ENCODE data around the gene AGFG2. TPM values are rescaled to one million over a fixed set of nuclear protein-coding genes. Genes with fewer than 3 reads are reported as not detected.

Gene AGFG2
- total RNA-seq, 1 experiment from 2014 or later: 45.6 TPM

- Mint-ChIP-seq H3K4me3 (ENCODE audit: low read depth, unreplicated experiment) (no peak overlapping the region), H3K36me3 (ENCODE audit: insufficient read depth, unreplicated experiment) (peaks cover 16% of the 10 kb centered on the region), H3K9me3 (ENCODE audit: low read depth, unreplicated experiment) (no peaks in the 10 kb centered on the region), H3K4me1 (ENCODE audit: low read depth, unreplicated experiment) (no peaks in the 10 kb centered on the region), H3K27ac (ENCODE audit: unreplicated experiment) (no peak overlapping the region), H3K27me3 (ENCODE audit: unreplicated experiment) (no peaks in the 10 kb centered on the region)
- no TSS peak for BruUV-seq (replicated peaks)
- CTCF ChIA-PET: no interaction called here
- no peak for DNase-seq
- TF ChIP-seq CTCF (IDR thresholded peaks at IDR 0.05; ENCODE audit: unreplicated experiment): no peak
- intact Hi-C loops (cut with micrococcal nuclease; ENCODE audit: unreplicated experiment): no loop called here
Measured at GRCh38 chr7:100576384-100576993, 37.5 kb downstream of the AGFG2 start.

- no peak for DNase-seq
- Mint-ChIP-seq H3K36me3 (ENCODE audit: insufficient read depth, unreplicated experiment) (peaks cover 11% of the 10 kb centered on the region), H3K4me1 (ENCODE audit: low read depth, unreplicated experiment) (no peaks in the 10 kb centered on the region), H3K9me3 (ENCODE audit: low read depth, unreplicated experiment) (no peaks in the 10 kb centered on the region), H3K4me3 (ENCODE audit: low read depth, unreplicated experiment) (no peak overlapping the region), H3K27ac (ENCODE audit: unreplicated experiment) (no peak overlapping the region), H3K27me3 (ENCODE audit: unreplicated experiment) (no peaks in the 10 kb centered on the region)
- no TSS peak for BruUV-seq (replicated peaks)
- no peak for TF ChIP-seq CTCF (IDR thresholded peaks at IDR 0.05; ENCODE audit: unreplicated experiment)
- CTCF ChIA-PET: no interaction called here
- intact Hi-C loops (cut with micrococcal nuclease; ENCODE audit: unreplicated experiment): no loop called here
Measured at GRCh38 chr7:100577103-100577502, 38.1 kb downstream of the AGFG2 start.

GRCh38 chr7:100577507-100577906 is 38.5 kb downstream of the AGFG2 start:
- no TSS peak for BruUV-seq (replicated peaks)
- no peak for TF ChIP-seq CTCF (IDR thresholded peaks at IDR 0.05; ENCODE audit: unreplicated experiment)
- no peak overlapping the region for H3K4me3 Mint-ChIP-seq (ENCODE audit: low read depth, unreplicated experiment)
- no peak for DNase-seq
- H3K36me3 Mint-ChIP-seq (ENCODE audit: insufficient read depth, unreplicated experiment): peaks cover 7% of the 10 kb centered on the region
- H3K27me3 Mint-ChIP-seq (ENCODE audit: unreplicated experiment): no peaks in the 10 kb centered on the region
- CTCF ChIA-PET: no interaction called here
- no peak overlapping the region for H3K27ac Mint-ChIP-seq (ENCODE audit: unreplicated experiment)
- intact Hi-C loops (cut with micrococcal nuclease; ENCODE audit: unreplicated experiment): no loop called here
- H3K9me3 Mint-ChIP-seq (ENCODE audit: low read depth, unreplicated experiment): no peaks in the 10 kb centered on the region
- no peaks in the 10 kb centered on the region for H3K4me1 Mint-ChIP-seq (ENCODE audit: low read depth, unreplicated experiment)

- Mint-ChIP-seq H3K27ac (ENCODE audit: unreplicated experiment) (no peak overlapping the region), H3K4me1 (ENCODE audit: low read depth, unreplicated experiment) (peaks cover 3% of the 10 kb centered on the region), H3K4me3 (ENCODE audit: low read depth, unreplicated experiment) (no peak overlapping the region), H3K36me3 (ENCODE audit: insufficient read depth, unreplicated experiment) (peaks cover 9% of the 10 kb centered on the region), H3K9me3 (ENCODE audit: low read depth, unreplicated experiment) (no peaks in the 10 kb centered on the region), H3K27me3 (ENCODE audit: unreplicated experiment) (no peaks in the 10 kb centered on the region)
- BruUV-seq (replicated peaks): no TSS peak
- CTCF ChIA-PET: no interaction called here
- intact Hi-C loops (cut with micrococcal nuclease; ENCODE audit: unreplicated experiment): no loop called here
- DNase-seq: no peak
- no peak for TF ChIP-seq CTCF (IDR thresholded peaks at IDR 0.05; ENCODE audit: unreplicated experiment)
Measured at GRCh38 chr7:100578246-100579183, 39.5 kb downstream of the AGFG2 start.

All from Calu3 (cell line).